ENCODE data around the gene SPRY1.

Gene SPRY1

GRCh38 chr4:123444290-123444731 is 47.7 kb downstream of the SPRY1 start:
- DNase-seq (ENCODE audit: insufficient read length, low spot score) (no peak), FAIRE-seq (no peak)
- no peak for TF ChIP-seq CTCF (IDR thresholded peaks at IDR 0.05; ENCODE audit: insufficient read depth, missing control alignments)

- TF ChIP-seq CTCF (IDR thresholded peaks at IDR 0.05; ENCODE audit: insufficient read depth, missing control alignments) = no peak
- no peak for FAIRE-seq
- DNase-seq (ENCODE audit: insufficient read length, low spot score) = no peak
Measured at GRCh38 chr4:123446865-123447474, 50.4 kb downstream of the SPRY1 start.

GRCh38 chr4:123449362-123449761 is 52.8 kb downstream of the SPRY1 start:
- no peak for FAIRE-seq
- no peak for TF ChIP-seq CTCF (IDR thresholded peaks at IDR 0.05; ENCODE audit: insufficient read depth, missing control alignments)
- no peak for DNase-seq (ENCODE audit: insufficient read length, low spot score)

GRCh38 chr4:123449780-123450179 is 53.2 kb downstream of the SPRY1 start:
- FAIRE-seq = no peak
- no peak for TF ChIP-seq CTCF (IDR thresholded peaks at IDR 0.05; ENCODE audit: insufficient read depth, missing control alignments)
- DNase-seq (ENCODE audit: insufficient read length, low spot score) = no peak

- no peak for DNase-seq (ENCODE audit: insufficient read length, low spot score)
- no peak for FAIRE-seq
- TF ChIP-seq CTCF (IDR thresholded peaks at IDR 0.05; ENCODE audit: insufficient read depth, missing control alignments) = no peak
Measured at GRCh38 chr4:123450393-123450792, 53.8 kb downstream of the SPRY1 start.

GRCh38 chr4:123452616-123453015 is 56.0 kb downstream of the SPRY1 start:
- no peak for DNase-seq (ENCODE audit: insufficient read length, low spot score)
- no peak for TF ChIP-seq CTCF (IDR thresholded peaks at IDR 0.05; ENCODE audit: insufficient read depth, missing control alignments)
- no peak for FAIRE-seq

GRCh38 chr4:123453061-123453680 is 56.6 kb downstream of the SPRY1 start:
- TF ChIP-seq CTCF (IDR thresholded peaks at IDR 0.05; ENCODE audit: insufficient read depth, missing control alignments) = no peak
- FAIRE-seq = no peak
- DNase-seq (ENCODE audit: insufficient read length, low spot score) = no peak

Measured in D721Med (cell line).